ENCODE measurements around the gene FGF13. TPM values are rescaled to one million over a fixed set of nuclear protein-coding genes. Genes with fewer than 3 reads are reported as not detected.

FGF13 gene
- 0.36 TPM in 1 of 2 replicates, not detected in the other for total RNA-seq

GRCh38 chrX:138711399-138712347 is at the start of gene FGF13:
TSS of gene FGF13 (minus strand) at chrX:138711717. CDS start at chrX:138711003, 714 bp downstream.
- no peaks in the 10 kb centered on the region for H3K27me3 ChIP-seq (ENCODE audit: insufficient read depth, low read length)
- no peaks in the 10 kb centered on the region for H4K20me1 ChIP-seq (ENCODE audit: insufficient read depth, low read length)
- H3K4me1 ChIP-seq (ENCODE audit: insufficient read depth, low read length), result no peaks in the 10 kb centered on the region
- no peak within 1 kb of the TSS for H3K4me2 ChIP-seq (ENCODE audit: insufficient read depth, low read length)
- H3K36me3 ChIP-seq (ENCODE audit: insufficient read depth, low read length), result no peaks in the 10 kb centered on the region
- TF ChIP-seq, protein P1, sequence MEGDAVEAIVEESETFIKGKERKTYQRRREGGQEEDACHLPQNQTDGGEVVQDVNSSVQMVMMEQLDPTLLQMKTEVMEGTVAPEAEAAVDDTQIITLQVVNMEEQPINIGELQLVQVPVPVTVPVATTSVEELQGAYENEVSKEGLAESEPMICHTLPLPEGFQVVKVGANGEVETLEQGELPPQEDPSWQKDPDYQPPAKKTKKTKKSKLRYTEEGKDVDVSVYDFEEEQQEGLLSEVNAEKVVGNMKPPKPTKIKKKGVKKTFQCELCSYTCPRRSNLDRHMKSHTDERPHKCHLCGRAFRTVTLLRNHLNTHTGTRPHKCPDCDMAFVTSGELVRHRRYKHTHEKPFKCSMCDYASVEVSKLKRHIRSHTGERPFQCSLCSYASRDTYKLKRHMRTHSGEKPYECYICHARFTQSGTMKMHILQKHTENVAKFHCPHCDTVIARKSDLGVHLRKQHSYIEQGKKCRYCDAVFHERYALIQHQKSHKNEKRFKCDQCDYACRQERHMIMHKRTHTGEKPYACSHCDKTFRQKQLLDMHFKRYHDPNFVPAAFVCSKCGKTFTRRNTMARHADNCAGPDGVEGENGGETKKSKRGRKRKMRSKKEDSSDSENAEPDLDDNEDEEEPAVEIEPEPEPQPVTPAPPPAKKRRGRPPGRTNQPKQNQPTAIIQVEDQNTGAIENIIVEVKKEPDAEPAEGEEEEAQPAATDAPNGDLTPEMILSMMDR (IDR thresholded peaks at IDR 0.05; ENCODE audit: extremely low read depth, low read depth, low read length), result no peak
- H3K27ac ChIP-seq (ENCODE audit: low read depth, low read length), result no peak within 1 kb of the TSS
- no peak within 1 kb of the TSS for H2AFZ ChIP-seq (ENCODE audit: low read length)
- no peak within 1 kb of the TSS for H3K4me3 ChIP-seq (ENCODE audit: insufficient read depth, low read length)
- DNase-seq (ENCODE audit: insufficient read length, low spot score, missing footprints), result peak; percentile 72
- H3K79me2 ChIP-seq (ENCODE audit: insufficient read depth, low read length), result no peaks in the 10 kb centered on the region
- no peaks in the 10 kb centered on the region for H3K9me3 ChIP-seq (ENCODE audit: low read depth, low read length)

GRCh38 chrX:138759217-138759943 is 47.9 kb upstream of the FGF13 start:
- Histone ChIP-seq H3K79me2 (ENCODE audit: insufficient read depth, low read length) (no peaks in the 10 kb centered on the region), H4K20me1 (ENCODE audit: insufficient read depth, low read length) (no peaks in the 10 kb centered on the region), H3K9me3 (ENCODE audit: low read depth, low read length) (no peaks in the 10 kb centered on the region), H3K27me3 (ENCODE audit: insufficient read depth, low read length) (no peaks in the 10 kb centered on the region), H3K27ac (ENCODE audit: low read depth, low read length) (no peak overlapping the region), H3K4me1 (ENCODE audit: insufficient read depth, low read length) (no peaks in the 10 kb centered on the region), H3K4me2 (ENCODE audit: insufficient read depth, low read length) (no peak overlapping the region), H3K4me3 (ENCODE audit: insufficient read depth, low read length) (no peak overlapping the region), H3K36me3 (ENCODE audit: insufficient read depth, low read length) (no peaks in the 10 kb centered on the region), H2AFZ (ENCODE audit: low read length) (no peak overlapping the region)
- DNase-seq (ENCODE audit: insufficient read length, low spot score, missing footprints), result no peak
- TF ChIP-seq, protein P1 (IDR thresholded peaks at IDR 0.05; ENCODE audit: extremely low read depth, low read depth, low read length), result no peak

DNA sequence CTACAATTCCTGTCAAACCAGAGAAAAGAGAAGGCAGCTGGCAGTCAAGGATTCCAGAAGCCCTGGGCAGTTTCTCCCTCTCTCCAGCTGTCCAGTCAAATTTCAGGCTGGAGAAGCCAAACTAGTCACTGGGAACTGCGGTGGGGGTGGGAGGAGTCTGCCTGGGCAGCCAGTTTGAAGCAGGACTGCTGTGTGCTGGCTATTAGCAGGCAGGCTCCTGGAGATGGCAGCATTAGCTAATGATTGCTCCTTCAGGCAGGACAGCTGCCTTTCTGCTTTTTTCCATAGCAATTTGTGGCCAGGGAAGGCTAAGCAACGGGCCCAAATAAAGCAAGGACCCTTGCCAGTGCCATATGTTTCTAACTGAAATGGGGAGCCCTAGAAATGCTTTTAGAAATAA is 44.7 kb upstream of the FGF13 start:
- Histone ChIP-seq H3K27ac (ENCODE audit: low read depth, low read length) (no peak overlapping the region), H3K27me3 (ENCODE audit: insufficient read depth, low read length) (no peaks in the 10 kb centered on the region), H4K20me1 (ENCODE audit: insufficient read depth, low read length) (no peaks in the 10 kb centered on the region), H3K9me3 (ENCODE audit: low read depth, low read length) (no peaks in the 10 kb centered on the region), H3K79me2 (ENCODE audit: insufficient read depth, low read length) (no peaks in the 10 kb centered on the region), H3K36me3 (ENCODE audit: insufficient read depth, low read length) (no peaks in the 10 kb centered on the region), H3K4me2 (ENCODE audit: insufficient read depth, low read length) (no peak overlapping the region), H3K4me3 (ENCODE audit: insufficient read depth, low read length) (no peak overlapping the region), H3K4me1 (ENCODE audit: insufficient read depth, low read length) (no peaks in the 10 kb centered on the region), H2AFZ (ENCODE audit: low read length) (no peak overlapping the region)
- DNase-seq (ENCODE audit: insufficient read length, low spot score, missing footprints), result peak; percentile 49
- TF ChIP-seq, protein P1 (IDR thresholded peaks at IDR 0.05; ENCODE audit: extremely low read depth, low read depth, low read length), result no peak

DNA sequence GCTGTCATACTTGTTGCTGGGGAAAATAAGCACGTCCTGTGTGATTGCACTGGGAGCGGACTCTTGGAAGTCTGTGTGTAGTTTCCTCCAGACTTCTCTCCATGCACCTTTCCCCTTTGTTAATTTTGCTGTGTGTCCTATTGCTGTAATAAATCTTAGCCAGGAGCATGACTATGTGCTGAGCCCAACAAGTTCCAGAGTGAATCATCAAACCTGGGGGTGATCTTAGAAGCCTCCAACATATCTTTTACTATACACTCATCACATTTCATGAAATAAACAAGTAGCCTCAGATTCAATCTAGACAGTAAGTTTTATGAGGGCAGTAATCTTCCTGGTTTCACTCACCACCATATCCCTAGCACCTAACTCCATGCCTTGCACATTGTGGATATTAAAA is 43.3 kb upstream of the FGF13 start:
- Histone ChIP-seq H3K27me3 (ENCODE audit: insufficient read depth, low read length) (no peaks in the 10 kb centered on the region), H3K27ac (ENCODE audit: low read depth, low read length) (no peak overlapping the region), H3K4me1 (ENCODE audit: insufficient read depth, low read length) (no peaks in the 10 kb centered on the region), H3K4me2 (ENCODE audit: insufficient read depth, low read length) (no peak overlapping the region), H3K4me3 (ENCODE audit: insufficient read depth, low read length) (no peak overlapping the region), H3K79me2 (ENCODE audit: insufficient read depth, low read length) (no peaks in the 10 kb centered on the region), H4K20me1 (ENCODE audit: insufficient read depth, low read length) (no peaks in the 10 kb centered on the region), H2AFZ (ENCODE audit: low read length) (no peak overlapping the region), H3K9me3 (ENCODE audit: low read depth, low read length) (no peaks in the 10 kb centered on the region), H3K36me3 (ENCODE audit: insufficient read depth, low read length) (no peaks in the 10 kb centered on the region)
- no peak for DNase-seq (ENCODE audit: insufficient read length, low spot score, missing footprints)
- TF ChIP-seq, protein P1 (IDR thresholded peaks at IDR 0.05; ENCODE audit: extremely low read depth, low read depth, low read length), result no peak
